IPS-18a (cell line): ENCODE measurements around the gene HIPK2.

Experiments
- H3K27ac ChIP-seq: one replicate; pipeline ENCODE4 v1.5.1; 2013; ENCODE audit warnings: low read length
- H3K27me3 ChIP-seq: one replicate; pipeline ENCODE4 v1.6.1; 2013; ENCODE audit warnings: mild to moderate bottlenecking, low read length; ENCODE audit not compliant: control insufficient read depth, insufficient read depth
- H3K36me3 ChIP-seq: one replicate; pipeline ENCODE4 v1.6.1; 2013; ENCODE audit warnings: low read depth, low read length; ENCODE audit not compliant: control insufficient read depth
- H3K4me1 ChIP-seq: one replicate; pipeline ENCODE4 v1.6.1; 2013; ENCODE audit warnings: low read depth, low read length; ENCODE audit not compliant: control insufficient read depth
- H3K4me3 ChIP-seq: one replicate; pipeline ENCODE4 v1.5.1; 2013; ENCODE audit warnings: low read length
- H3K9ac ChIP-seq: one replicate; pipeline ENCODE4 v1.6.1; 2013; ENCODE audit warnings: mild to moderate bottlenecking, low read length, moderate library complexity
- H3K9me3 ChIP-seq: one replicate; pipeline ENCODE4 v1.6.1; 2013; ENCODE audit warnings: low read depth, low read length; ENCODE audit not compliant: control insufficient read depth

The HIPK2 gene

DNA sequence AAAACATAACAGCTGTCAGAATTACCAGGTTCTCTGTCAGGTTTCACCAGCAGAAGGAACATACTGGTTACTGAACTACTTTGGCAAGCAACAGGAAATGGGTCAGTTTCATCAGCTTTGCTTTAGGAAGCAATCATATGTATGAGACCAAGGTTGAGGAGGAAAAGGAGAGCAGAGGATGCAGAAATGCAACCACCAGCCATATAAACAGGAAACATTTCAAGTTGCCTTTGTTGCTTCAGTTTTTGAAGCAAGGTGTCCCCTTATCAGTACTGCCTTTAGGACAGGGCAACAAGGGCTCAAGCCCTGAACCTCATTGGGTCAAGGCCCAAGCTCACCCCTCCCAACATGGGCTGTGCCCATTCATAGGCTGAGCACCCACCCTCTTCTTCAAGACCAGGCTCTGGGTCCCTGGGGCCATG is 10.2 kb downstream of the HIPK2 start:
- no peaks in the 10 kb centered on the region for H3K4me1 ChIP-seq
- no peaks in the 10 kb centered on the region for H3K9me3 ChIP-seq
- H3K27me3 ChIP-seq = no peaks in the 10 kb centered on the region
- H3K4me3 ChIP-seq = no peak overlapping the region
- no peak overlapping the region for H3K27ac ChIP-seq
- H3K36me3 ChIP-seq = no peaks in the 10 kb centered on the region
- H3K9ac ChIP-seq = no peak overlapping the region

DNA sequence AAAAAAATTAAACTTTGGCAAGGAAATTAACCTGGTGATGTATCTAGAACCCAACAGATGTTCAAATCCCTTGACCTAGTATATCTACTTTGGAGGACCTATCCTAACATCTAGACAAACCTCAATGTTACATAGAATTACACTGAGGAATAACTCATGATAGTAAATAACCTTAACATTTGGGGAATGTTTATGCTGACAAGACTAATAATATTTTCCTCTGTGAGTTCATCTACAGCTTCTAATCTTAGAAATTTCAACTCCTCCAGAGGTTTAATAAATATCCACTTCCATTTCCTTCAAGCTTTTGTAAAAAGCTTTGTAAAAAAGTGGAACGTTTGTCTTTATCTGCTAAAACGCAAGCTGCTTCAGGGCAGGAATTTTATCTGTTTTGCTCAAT is 12.7 kb downstream of the HIPK2 start:
- no peaks in the 10 kb centered on the region for H3K4me1 ChIP-seq

DNA sequence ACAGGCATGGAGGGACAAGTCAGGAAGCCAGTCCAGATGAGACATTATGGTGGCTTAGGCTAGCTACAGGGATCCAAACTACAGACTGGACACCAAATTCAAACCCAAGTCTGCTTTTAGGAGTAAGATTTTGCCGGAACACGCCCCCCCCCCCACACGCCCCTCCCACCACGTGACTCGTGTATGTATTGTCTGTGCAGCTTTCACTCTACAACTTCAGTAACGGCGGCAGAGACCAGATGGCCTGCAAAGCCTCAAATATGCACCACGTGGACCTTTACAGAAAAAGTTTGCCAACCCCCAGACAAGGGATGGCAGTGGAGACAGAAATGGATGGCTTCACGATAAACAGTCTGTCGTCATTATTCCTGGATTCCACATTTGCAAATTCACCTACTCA is 14.5 kb downstream of the HIPK2 start:
- Histone ChIP-seq H3K27ac (no peak overlapping the region), H3K9ac (no peak overlapping the region), H3K4me1 (no peaks in the 10 kb centered on the region), H3K9me3 (no peaks in the 10 kb centered on the region), H3K4me3 (no peak overlapping the region), H3K27me3 (no peaks in the 10 kb centered on the region), H3K36me3 (no peaks in the 10 kb centered on the region)

More for the DNA sequence above, 12.7 kb downstream of the HIPK2 start:
- Histone ChIP-seq H3K27ac (no peak overlapping the region), H3K9me3 (no peaks in the 10 kb centered on the region), H3K4me3 (no peak overlapping the region), H3K36me3 (no peaks in the 10 kb centered on the region), H3K9ac (no peak overlapping the region), H3K27me3 (no peaks in the 10 kb centered on the region)

DNA sequence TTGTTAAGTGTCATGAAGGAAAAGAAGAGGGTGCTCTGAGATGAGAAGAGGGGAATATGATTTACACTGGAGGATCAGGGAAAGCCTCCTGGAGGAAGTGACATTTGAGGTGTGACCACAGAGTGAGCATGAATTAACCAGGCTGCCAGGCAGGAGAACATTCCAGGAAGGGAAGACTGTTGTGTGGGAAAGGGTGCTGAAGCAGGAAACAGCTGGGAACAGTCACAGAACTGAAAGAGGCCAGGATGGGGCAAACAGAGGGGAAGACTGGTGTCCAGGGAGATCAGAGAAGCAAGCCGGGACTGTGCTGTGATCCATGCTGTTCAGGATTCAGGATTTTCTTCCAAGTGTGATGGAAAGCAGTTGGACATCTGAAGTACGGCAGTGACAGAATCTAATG is 14.9 kb downstream of the HIPK2 start:
- no peak overlapping the region for H3K4me3 ChIP-seq
- no peak overlapping the region for H3K9ac ChIP-seq
- H3K4me1 ChIP-seq = no peaks in the 10 kb centered on the region
- no peaks in the 10 kb centered on the region for H3K36me3 ChIP-seq
- H3K27me3 ChIP-seq = no peaks in the 10 kb centered on the region
- no peak overlapping the region for H3K27ac ChIP-seq
- no peaks in the 10 kb centered on the region for H3K9me3 ChIP-seq

DNA sequence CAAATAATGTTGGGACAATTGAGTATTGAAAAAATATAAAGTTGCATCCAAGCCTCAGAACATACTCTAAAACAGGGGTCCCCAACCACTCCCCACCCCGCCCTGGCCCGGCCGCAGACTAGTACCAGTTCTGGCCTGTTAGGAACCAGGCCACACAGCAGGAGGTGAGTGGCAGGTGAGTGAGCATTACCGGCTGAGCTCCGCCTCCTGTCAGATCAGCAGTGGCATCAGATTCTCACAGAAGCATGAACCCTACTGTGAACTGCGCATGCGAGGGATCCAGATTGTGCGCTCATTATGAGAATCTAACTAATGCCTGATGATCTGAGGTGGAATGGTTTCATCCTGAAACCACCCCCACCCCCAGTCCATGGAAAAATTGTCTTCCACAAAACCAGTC is 19.4 kb downstream of the HIPK2 start:
- Histone ChIP-seq H3K27ac (no peak overlapping the region), H3K4me1 (no peaks in the 10 kb centered on the region), H3K4me3 (no peak overlapping the region), H3K9me3 (no peaks in the 10 kb centered on the region), H3K9ac (no peak overlapping the region), H3K27me3 (no peaks in the 10 kb centered on the region), H3K36me3 (no peaks in the 10 kb centered on the region)

- Histone ChIP-seq H3K9ac (no peak overlapping the region), H3K4me1 (no peaks in the 10 kb centered on the region)
Observed at GRCh38 chr7:139757968-139758367, 19.8 kb downstream of the HIPK2 start.

GRCh38 chr7:139753693-139754111 is 24.1 kb downstream of the HIPK2 start:
- Histone ChIP-seq H3K9ac (no peak overlapping the region), H3K9me3 (no peaks in the 10 kb centered on the region), H3K27ac (no peak overlapping the region), H3K4me3 (no peak overlapping the region), H3K36me3 (no peaks in the 10 kb centered on the region), H3K4me1 (no peaks in the 10 kb centered on the region), H3K27me3 (no peaks in the 10 kb centered on the region)

More at GRCh38 chr7:139757968-139758367, 19.8 kb downstream of the HIPK2 start:
- H3K9me3 ChIP-seq = no peaks in the 10 kb centered on the region
- H3K36me3 ChIP-seq = no peaks in the 10 kb centered on the region
- H3K27me3 ChIP-seq = no peaks in the 10 kb centered on the region
- no peak overlapping the region for H3K27ac ChIP-seq
- no peak overlapping the region for H3K4me3 ChIP-seq

DNA sequence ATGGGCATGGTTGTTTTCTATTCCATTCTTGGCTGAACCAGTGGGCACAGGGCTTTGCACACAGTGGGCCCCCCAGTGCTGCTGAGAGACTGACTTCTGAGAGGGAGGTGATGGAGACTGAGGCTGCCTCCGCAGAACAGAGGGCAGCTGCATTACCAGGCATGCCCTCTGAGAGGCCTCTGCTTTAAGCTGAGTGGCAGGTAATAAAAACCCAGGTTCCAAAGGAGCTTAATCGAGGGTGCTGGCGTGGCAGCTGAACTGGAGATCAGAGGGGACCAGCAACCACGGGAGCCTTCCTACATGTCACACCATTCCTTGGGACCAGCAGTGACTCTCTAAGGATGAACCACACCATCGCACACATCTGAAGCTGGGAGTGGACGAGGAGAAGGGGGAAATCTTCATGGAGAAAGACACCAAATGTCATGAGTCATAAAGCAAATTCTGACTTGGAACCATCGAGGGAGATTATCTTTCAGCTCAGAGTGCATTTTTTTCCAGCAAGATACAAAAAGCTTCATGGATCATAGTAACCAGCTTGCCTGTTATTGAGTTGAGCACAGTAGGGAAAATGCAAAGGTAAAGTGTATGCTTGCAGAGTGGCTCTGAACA is 24.6 kb downstream of the HIPK2 start:
- H3K9me3 ChIP-seq = no peaks in the 10 kb centered on the region
- no peaks in the 10 kb centered on the region for H3K4me1 ChIP-seq
- H3K9ac ChIP-seq = no peak overlapping the region
- H3K27me3 ChIP-seq = no peaks in the 10 kb centered on the region
- no peaks in the 10 kb centered on the region for H3K36me3 ChIP-seq
- no peak overlapping the region for H3K4me3 ChIP-seq
- H3K27ac ChIP-seq = no peak overlapping the region

DNA sequence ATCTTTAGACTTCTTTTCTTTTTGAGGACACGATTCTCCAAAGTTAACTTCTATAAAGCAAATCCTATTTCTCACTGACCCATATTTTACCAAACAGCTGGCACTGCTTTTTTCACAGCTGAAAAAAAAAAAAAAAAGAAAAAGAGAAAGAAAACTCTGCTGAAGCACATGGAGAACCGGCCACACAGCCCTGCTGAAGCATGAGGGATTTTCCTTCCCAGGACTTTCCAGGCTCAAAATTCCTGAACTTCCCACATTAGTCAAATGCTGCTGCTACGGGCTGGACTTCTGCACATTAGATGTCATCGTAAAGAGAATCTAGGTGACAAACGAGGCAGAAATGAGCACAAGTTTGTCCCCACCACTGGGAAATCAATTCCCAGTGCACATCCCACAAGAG is 25.2 kb downstream of the HIPK2 start:
- Histone ChIP-seq H3K9me3 (no peaks in the 10 kb centered on the region), H3K36me3 (no peaks in the 10 kb centered on the region), H3K9ac (no peak overlapping the region), H3K4me1 (no peaks in the 10 kb centered on the region), H3K27ac (no peak overlapping the region), H3K27me3 (no peaks in the 10 kb centered on the region), H3K4me3 (no peak overlapping the region)

DNA sequence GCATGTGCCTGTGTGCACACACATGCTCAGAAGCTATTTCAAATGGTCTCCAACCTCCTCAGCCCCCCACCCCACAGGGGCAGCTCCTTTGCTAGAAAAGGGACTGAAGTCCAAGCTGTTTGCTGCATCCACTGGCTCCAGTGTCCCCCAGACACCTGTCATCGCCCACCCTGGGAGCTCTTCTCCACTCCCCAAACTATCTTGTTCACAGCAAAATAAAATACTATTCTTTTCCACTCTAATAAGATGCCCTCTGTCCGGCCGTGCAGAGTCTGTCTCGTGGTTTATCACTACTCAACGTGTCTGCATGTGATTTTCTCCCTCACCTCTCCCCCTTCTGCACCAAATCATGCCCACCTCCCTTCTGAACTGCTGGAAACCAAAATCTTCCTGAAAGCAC is 25.6 kb downstream of the HIPK2 start:
- no peak overlapping the region for H3K27ac ChIP-seq
- H3K4me3 ChIP-seq = no peak overlapping the region
- no peak overlapping the region for H3K9ac ChIP-seq
- no peaks in the 10 kb centered on the region for H3K4me1 ChIP-seq
- H3K36me3 ChIP-seq = no peaks in the 10 kb centered on the region
- no peaks in the 10 kb centered on the region for H3K27me3 ChIP-seq
- no peaks in the 10 kb centered on the region for H3K9me3 ChIP-seq

DNA sequence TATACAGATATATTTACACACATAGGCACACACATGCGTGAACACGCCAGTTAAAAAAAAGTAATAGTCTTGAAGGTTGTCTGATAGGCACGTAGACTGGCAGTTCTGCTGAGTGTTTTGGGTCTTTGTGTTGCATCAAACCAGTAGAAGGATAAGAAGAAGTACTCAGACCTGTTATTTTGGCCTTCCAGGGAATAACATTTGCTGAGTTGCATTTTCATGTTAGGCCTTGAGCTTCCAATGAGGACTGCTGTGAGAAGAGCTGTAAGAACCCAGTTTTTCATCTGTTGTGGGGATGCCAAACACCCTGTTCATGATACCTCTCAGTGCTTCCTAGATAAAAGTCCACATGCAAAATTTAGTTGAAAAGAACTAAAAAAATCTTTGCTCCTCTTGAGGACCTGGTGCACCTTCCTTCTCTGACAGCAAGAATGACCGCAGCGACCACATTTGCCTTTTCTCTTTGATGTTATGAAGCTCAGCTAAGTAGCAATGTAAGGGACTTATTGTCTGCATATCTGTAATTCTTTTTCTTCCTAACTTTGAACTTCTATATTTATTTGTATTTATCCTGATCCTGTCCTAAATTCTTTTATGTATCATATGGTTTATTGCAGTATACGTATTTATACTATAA is 27.2 kb downstream of the HIPK2 start:
- Histone ChIP-seq H3K27me3 (no peaks in the 10 kb centered on the region), H3K36me3 (no peaks in the 10 kb centered on the region), H3K4me1 (peaks cover 5% of the 10 kb centered on the region), H3K9me3 (no peaks in the 10 kb centered on the region), H3K9ac (no peak overlapping the region), H3K4me3 (no peak overlapping the region), H3K27ac (no peak overlapping the region)

DNA sequence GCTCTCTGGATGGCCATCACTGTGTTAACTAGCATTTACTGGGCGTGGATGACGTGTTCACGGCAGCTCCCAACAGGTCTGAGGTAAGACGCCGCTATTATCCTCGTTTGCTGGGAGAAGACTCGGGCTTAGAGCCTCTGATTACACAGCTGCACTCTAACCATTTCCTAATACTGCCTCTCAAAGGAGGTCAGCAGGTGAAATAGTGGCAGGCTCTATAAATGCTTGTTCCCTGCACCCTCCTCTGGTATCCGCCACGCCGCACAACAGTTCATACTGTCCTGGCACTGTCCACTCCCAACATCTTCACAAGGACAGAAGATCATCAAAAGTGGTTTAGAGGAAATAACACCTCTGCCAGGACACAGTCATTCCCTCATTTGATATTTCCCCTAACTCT is 28.3 kb downstream of the HIPK2 start:
- peaks cover 11% of the 10 kb centered on the region for H3K4me1 ChIP-seq
- no peaks in the 10 kb centered on the region for H3K36me3 ChIP-seq
- H3K27me3 ChIP-seq = no peaks in the 10 kb centered on the region
- no peak overlapping the region for H3K4me3 ChIP-seq
- H3K9ac ChIP-seq = no peak overlapping the region
- no peaks in the 10 kb centered on the region for H3K9me3 ChIP-seq
- H3K27ac ChIP-seq = no peak overlapping the region
